IPS-18c (cell line): ENCODE data around the gene COQ3.
"Not testable (repeated sequence)": the region's sequence is repeated elsewhere in the genome, so short reads cannot be mapped to it uniquely, and the experiment has no call there.

Experiments used
- H3K4me3 ChIP-seq: 2 replicates; pipeline ENCODE4 v1.7.0; 2013; ENCODE audit warnings: low read depth, mild to moderate bottlenecking, low read length, moderate library complexity; ENCODE audit not compliant: insufficient read depth
- H3K9me3 ChIP-seq: one replicate; pipeline ENCODE4 v1.6.1; 2013; ENCODE audit warnings: mild to moderate bottlenecking, low read length, moderate library complexity; ENCODE audit not compliant: control insufficient read depth, insufficient read depth

The COQ3 gene

GRCh38 chr6:99347804-99348203 lies 46.2 kb downstream of the COQ3 start:
- Histone ChIP-seq H3K4me3 (no peak overlapping the region), H3K9me3 (no peaks in the 10 kb centered on the region)

- H3K4me3 ChIP-seq = no peak overlapping the region
- no peaks in the 10 kb centered on the region for H3K9me3 ChIP-seq
Measured at GRCh38 chr6:99346595-99346994, 47.4 kb downstream of the COQ3 start.

GRCh38 chr6:99345164-99345563 lies 48.8 kb downstream of the COQ3 start:
- no peaks in the 10 kb centered on the region for H3K9me3 ChIP-seq
- no peak overlapping the region for H3K4me3 ChIP-seq

- Histone ChIP-seq H3K4me3 (no peak overlapping the region), H3K9me3 (no peaks in the 10 kb centered on the region)
Measured at GRCh38 chr6:99344289-99344688, 49.7 kb downstream of the COQ3 start.

GRCh38 chr6:99341862-99342455 lies 52.0 kb downstream of the COQ3 start:
- H3K9me3 ChIP-seq = no peaks in the 10 kb centered on the region
- no peak overlapping the region for H3K4me3 ChIP-seq

GRCh38 chr6:99338188-99338587 lies 55.8 kb downstream of the COQ3 start:
- no peaks in the 10 kb centered on the region for H3K9me3 ChIP-seq

GRCh38 chr6:99335298-99335697 lies 58.7 kb downstream of the COQ3 start:
- H3K9me3 ChIP-seq, H3K4me3 ChIP-seq: not testable (repeated sequence)

More at GRCh38 chr6:99338188-99338587, 55.8 kb downstream of the COQ3 start:
- no peak overlapping the region for H3K4me3 ChIP-seq

- no peaks in the 10 kb centered on the region for H3K9me3 ChIP-seq
- no peak overlapping the region for H3K4me3 ChIP-seq
Measured at GRCh38 chr6:99334526-99335127, 59.4 kb downstream of the COQ3 start.

- Histone ChIP-seq H3K4me3 (no peak overlapping the region), H3K9me3 (no peaks in the 10 kb centered on the region)
Measured at GRCh38 chr6:99333068-99333467, 60.9 kb downstream of the COQ3 start.

GRCh38 chr6:99331531-99331930 lies 62.5 kb downstream of the COQ3 start:
- no peak overlapping the region for H3K4me3 ChIP-seq
- no peaks in the 10 kb centered on the region for H3K9me3 ChIP-seq

- H3K4me3 ChIP-seq = no peak overlapping the region
- H3K9me3 ChIP-seq = no peaks in the 10 kb centered on the region
Measured at GRCh38 chr6:99330159-99330558, 63.8 kb downstream of the COQ3 start.

GRCh38 chr6:99324996-99325395 lies 69.0 kb downstream of the COQ3 start:
- H3K9me3 ChIP-seq = no peaks in the 10 kb centered on the region
- no peak overlapping the region for H3K4me3 ChIP-seq
